IPS-NIHi7 (cell line): ENCODE data around the gene SMYD3.

Source experiments
- DNase-seq: peaks from one replicate; pipeline ENCODE4 v3.0.0; 2012; ENCODE audit warnings: mixed read lengths; ENCODE audit errors: extremely low spot score

Gene SMYD3

DNA sequence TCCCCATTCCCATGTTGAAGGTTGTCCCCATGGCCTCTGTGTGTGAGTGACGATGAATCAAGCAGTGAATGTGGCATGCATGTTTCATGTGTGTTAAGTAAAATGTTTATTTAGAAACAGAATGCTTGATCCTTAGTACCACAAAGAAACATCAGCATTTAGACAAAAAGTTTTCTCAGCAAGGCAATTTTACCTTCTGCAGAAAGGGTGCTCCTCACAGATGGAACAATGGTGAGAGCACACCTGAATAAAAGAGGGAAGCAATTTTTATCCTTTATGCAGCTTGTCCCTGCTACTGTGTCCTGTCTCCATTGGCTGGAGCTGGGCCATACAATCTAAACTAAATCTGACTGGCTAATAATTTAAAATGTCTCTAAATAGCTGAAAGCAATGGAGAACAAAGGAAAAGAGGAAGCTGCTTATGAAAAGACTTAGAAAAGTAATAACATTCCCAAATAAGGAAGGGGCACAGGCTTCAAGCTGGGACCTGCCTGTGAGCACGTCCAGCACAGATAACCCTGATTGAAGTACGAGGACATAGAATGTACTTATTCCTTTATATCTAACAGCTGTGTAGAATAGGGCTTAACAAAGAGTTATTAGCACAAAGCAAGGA is 8.4 kb upstream of the SMYD3 start:
- DNase-seq = no peak

DNA sequence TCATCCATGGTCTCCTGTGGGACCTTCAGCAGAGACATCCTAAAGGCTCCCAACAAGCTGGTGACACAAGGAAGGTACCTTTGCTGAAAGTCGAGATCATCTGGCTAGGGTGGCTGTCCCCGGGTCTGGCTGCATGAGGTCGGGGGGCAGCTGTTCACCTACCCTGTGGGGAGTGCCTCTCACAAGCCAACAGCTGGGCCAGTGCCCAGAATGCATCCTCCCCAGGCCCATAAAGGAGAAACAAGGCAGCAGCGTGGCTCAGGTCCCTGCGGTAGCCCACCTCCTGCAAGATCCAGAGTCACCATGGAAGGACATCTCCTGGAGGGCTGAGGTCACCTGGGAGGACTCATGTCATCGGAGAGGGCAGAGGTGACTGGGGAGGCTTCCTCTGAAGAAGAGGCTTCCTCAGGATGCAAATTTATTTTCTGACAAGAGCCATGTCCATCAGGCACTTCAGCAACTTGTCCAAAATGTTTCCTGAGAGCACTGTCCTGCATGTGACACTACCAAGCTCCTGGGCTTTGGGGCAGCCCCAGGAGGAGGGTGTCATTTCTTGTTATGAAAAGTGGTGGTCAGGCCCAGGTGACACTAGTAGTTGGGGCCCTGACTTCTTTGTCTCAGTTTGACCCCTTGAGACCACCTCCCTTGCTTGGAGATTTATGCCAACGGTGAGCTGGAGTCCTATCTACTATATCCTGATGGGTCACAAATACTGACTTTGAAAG is 6.7 kb upstream of the SMYD3 start:
- DNase-seq = no peak

- DNase-seq = no peak
These were observed 6.0 kb upstream of the SMYD3 start for GRCh38 chr1:246513041-246513440.

DNA sequence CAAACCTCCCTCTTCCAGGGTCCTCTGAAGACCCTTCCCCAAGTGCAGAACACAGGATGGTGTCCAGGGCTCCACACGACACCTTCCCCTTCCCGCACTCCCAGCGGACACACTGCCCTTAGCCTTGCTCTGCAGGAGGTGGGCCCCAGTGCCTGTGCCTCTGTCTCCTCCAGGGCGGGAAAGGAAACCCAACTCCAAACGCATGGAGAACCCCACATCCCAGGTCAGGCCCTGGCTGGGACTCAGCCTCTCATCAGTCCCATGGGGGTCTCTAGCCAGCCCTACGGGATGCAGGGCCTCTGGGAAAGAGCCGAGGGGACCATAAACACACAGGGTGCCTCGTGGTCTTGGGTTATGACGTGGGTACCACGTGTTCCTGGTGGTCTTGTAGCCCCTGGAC is 5.6 kb upstream of the SMYD3 start:
- DNase-seq = no peak

- DNase-seq = no peak
These were observed 5.2 kb upstream of the SMYD3 start for GRCh38 chr1:246512230-246512629.

- no peak for DNase-seq
These were observed 4.1 kb upstream of the SMYD3 start for GRCh38 chr1:246511203-246511602.

GRCh38 chr1:246510147-246511030 is 3.3 kb upstream of the SMYD3 start:
- DNase-seq = no peak

DNA sequence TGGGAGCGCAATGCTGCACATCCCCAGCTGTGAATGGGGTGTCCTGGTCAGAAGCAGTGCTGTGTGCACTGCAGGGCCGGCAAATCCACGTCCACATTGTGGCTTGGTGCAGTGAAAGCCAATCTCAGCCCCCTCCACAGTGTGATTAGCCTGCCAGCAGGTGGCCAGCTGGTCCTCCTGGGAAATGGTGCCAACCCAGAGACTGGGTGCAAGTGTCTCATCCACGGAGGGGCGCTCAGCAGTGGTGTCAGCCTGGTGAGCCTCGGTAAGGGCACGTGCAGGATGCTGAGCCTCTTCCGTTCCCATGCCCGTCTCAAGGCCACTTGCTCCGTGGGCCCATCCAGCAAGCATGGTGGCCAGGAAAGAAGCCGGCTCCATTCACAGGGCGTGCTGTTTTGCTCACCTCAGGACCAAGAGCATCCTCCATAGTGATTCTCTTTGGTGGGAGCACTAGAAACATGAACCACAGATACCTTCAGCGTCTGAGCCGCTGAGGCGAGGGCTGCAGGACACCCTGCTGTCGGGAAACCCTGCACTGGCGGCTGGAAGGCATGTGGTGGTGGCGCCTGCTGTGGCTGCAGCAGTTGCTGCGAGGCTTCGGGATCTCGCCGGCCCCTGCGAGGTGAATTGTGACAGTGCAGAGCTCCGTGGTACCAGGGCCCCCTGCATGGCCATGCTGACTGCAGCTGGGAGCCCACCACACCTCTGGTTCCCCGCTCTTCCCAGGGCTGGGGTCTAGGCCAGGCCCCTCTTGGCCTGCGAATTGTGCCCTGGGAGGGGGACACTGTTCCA is 2.0 kb upstream of the SMYD3 start:
- no peak for DNase-seq

- DNase-seq = no peak
These were observed 759 bp downstream of the SMYD3 start for GRCh38 chr1:246506367-246506673.

DNA sequence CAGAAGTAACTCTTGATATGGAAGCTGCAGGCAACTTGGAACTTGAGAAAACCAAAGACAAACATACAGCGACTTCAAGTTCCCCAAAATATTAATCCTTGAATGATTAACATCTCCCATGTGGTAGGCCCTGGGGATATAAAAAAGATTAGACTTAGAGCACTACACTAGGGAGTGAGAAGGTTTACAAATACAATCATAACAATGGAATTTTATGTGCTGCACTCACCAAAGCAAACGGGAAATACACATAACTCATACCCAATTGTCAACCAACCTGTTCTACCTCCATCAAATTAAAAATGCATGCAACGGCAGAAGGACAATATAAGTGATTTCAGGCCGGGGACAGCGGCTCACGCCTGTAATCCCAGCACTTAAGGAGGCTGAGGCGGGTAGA is 3.7 kb downstream of the SMYD3 start:
- DNase-seq = no peak

GRCh38 chr1:246497331-246497915 is 9.7 kb downstream of the SMYD3 start:
- DNase-seq = peak; percentile 43

GRCh38 chr1:246492611-246493245 is 14.4 kb downstream of the SMYD3 start:
- DNase-seq = peak; percentile 73

DNA sequence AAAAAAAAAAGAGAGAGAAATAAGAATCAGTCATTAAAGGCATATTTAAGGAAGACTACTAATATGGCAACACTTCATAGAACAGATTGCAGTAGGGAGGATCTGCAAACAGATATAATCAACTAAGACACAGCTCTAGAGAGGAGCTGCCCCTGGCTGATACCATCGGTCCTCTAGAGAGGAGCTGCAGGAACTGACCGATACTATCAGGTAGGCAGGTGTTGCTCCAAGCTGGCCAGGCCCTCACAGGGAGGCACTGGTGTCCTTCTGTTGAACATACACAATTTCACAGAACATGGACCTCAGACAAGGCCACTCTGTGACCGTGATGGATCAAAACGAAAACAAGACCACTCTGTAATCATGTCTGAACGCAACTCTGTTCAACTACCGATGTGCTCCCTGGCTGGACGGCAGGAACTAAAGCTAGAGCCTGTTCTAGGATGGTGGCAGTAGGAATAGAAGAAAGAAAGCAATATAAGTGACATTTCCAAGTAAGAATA is 15.5 kb downstream of the SMYD3 start:
- DNase-seq = no peak

DNA sequence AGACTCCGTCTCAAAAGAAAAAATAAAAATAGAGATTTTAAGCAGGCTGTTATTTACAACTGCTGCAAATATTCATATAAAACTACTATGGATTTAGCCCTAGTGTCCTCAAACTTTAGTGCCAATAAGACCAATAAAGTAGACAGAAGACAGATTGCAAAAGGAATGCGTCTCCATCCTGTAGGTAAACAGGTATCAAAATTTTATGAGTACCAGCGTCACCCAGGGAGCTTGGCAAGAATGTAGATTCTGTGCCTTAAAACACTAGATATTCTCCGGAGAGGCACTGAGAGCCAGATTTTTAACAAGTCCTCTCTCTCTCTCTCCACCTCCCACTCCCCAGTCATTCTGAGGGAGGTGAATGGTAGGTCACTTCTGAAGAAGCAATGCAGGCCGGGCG is 18.4 kb downstream of the SMYD3 start:
- no peak for DNase-seq

- no peak for DNase-seq
These were observed 23.5 kb downstream of the SMYD3 start for GRCh38 chr1:246483569-246483933.

GRCh38 chr1:246482805-246483568 is 24.1 kb downstream of the SMYD3 start:
- no peak for DNase-seq

GRCh38 chr1:246479061-246479460 is 28.0 kb downstream of the SMYD3 start:
- no peak for DNase-seq

GRCh38 chr1:246477634-246478033 is 29.4 kb downstream of the SMYD3 start:
- no peak for DNase-seq

DNA sequence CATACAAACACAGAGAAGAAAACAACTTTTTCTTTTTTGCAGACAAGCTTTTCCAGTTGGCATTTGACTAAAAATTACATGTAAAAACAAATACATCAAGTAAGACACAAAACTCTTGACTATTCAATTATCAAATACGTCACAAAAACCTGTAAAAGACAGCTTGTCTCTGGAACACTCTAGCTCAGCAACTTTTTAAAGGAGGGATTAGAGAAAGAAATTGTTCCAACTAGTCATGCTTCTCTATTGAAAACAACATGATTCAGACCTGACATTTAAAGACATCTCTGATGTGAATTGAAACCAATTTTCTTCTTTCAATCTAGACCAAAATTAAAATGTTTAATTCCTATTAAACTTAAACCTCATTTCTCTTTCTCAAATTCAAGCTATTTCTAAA is 30.3 kb downstream of the SMYD3 start:
- no peak for DNase-seq

- no peak for DNase-seq
These were observed 35.4 kb downstream of the SMYD3 start for GRCh38 chr1:246471688-246472087.
